Adrenal gland (tissue), 5 donors: Measurements from ENCODE around the gene PSMA6.

Experiments used
- CTCF ChIP-seq, 6 experiments: fragments of 450-650 bp in 4 of 6; fragments of 200-600 bp in 2 of 6; sonication (generic) in 1 of 6; IDR thresholded peaks; 1 replicate in 5 of 6; 2 replicates in 1 of 6; pipeline versions ENCODE4 v1.5.1 to v1.8.0; 2016 to 2021; ENCODE audit warnings: antibody characterized with exemption in 6 of 6, mild to moderate bottlenecking in 2 of 6, moderate library complexity in 1 of 6
- POLR2A ChIP-seq, 2 donors: fragments of 450-650 bp; IDR thresholded peaks; one replicate each; pipeline ENCODE4 v1.6.1; 2017; ENCODE audit warnings: antibody characterized with exemption in 2 of 2, mild to moderate bottlenecking in 2 of 2, moderate library complexity in 1 of 2
- donor health status: DM: no; HTN: no; CAD: no.

GRCh38 chr14:35362911-35363374 is 70.8 kb downstream of the PSMA6 start:
- TF ChIP-seq CTCF (IDR thresholded peaks at IDR 0.05) (no peak), POLR2A (IDR thresholded peaks at IDR 0.05) (no peak)
